Glomerular visceral epithelial cell (primary cell): ENCODE data around the gene TACR1.
"Not testable (repeated sequence)": the region's sequence is repeated elsewhere in the genome, so short reads cannot be mapped to it uniquely, and the experiment has no call there.

ENCODE experiments used
- DNase-seq: peaks from one replicate; pipeline ENCODE4 v3.0.0-alpha.2; 2016; ENCODE audit errors: extremely low spot score

TACR1 gene

GRCh38 chr2:75088791-75089190, 110.5 kb downstream of the TACR1 start:
- no peak for DNase-seq

DNA sequence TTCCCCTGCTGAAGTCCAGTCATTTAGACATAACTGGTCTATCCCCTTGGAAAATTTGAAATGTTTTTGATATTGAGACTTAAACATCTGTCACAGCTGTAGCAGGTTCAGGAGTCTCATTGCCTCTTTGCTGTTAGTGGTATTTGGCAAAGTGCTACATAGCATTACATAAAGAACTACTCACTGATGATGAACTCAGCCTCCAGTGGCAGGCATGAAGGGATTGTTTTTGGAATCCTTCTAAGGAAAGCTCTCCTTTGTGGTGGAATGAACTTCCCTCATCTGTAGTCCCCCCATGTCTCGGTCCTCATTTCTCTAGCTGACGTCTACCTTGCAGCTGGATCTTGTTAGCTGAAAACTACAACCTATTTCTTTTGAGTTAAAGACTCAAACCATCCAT, 111.6 kb downstream of the TACR1 start:
- DNase-seq, result no peak

- DNase-seq, result no peak
Observed at GRCh38 chr2:75079575-75079974, 119.7 kb downstream of the TACR1 start.

DNA sequence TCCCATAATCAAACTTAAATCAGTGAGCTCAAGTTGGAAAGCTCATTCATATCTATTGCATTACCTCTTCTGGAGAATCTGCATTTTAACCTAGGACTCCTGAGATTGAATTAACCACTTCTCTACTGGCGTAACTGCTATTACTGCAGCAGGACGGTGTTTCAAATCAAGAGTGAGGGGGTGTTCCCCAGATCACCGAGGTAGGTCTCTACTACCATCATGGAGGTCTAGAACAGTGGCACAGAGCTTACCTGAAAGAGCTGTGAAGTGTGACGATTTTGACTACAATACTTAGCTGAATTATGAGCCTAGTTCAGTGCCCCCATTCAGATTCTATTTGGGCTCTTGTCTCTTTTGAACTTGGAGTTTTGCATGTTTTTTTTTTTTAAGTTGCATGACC, 121.4 kb downstream of the TACR1 start:
- no peak for DNase-seq

DNA sequence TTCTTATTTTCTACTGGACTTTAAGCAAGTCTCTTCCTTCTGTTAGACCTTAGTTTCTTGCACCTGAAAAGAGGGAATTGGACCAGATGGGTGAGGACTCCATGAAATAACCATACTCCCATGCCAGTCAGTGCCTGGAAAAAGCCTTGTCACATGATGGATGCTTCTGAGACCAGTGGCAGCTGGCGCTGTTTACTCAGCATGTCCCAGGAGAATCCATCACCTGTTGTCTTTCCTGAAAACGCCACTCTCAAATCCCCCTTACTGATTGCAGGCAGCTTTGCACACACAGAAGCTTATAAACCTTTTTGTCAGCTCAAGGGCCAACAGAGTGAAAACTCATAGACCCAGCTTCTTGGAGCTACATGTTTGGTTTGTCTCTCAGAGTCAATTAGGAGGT, 123.2 kb downstream of the TACR1 start:
- no peak for DNase-seq

DNA sequence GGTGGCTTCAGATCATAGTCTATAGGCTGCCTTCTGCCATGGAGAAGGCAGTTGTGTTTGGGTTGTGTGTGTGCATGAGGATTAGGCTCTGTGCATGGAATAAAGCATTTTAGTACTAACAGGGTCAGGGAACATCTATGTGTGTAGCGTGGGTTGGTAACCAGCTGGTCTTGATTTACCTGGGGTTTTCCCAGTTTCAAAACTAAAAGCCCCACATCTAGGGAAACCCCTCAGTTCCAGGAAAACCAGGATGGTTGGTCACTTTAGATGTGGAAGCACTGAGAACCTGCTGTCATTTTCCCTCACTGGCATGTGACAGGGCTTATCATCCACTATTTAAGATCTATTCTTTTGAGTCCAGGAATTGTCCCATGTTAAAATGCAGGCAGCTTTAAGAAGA, 124.6 kb downstream of the TACR1 start:
- no peak for DNase-seq

DNA sequence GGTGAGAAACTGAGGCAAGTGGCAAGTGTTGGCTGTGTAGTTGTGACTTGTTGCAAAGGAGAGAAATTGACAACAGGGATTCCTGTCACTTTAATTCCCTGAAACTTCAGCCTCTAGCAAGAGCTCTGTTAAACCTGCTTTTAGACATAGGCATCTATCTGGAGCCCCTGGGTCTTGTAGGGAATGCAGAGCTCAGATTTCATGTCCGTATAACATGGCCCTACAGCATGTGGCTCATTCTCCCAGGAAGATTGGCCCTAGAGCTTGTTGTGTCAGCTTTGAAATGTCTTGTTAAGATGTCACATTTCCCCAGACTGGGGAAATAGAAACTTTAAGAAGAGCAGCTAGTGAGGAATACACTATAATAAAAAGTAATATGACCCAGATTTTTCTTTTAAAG, 125.1 kb downstream of the TACR1 start:
- no peak for DNase-seq

DNA sequence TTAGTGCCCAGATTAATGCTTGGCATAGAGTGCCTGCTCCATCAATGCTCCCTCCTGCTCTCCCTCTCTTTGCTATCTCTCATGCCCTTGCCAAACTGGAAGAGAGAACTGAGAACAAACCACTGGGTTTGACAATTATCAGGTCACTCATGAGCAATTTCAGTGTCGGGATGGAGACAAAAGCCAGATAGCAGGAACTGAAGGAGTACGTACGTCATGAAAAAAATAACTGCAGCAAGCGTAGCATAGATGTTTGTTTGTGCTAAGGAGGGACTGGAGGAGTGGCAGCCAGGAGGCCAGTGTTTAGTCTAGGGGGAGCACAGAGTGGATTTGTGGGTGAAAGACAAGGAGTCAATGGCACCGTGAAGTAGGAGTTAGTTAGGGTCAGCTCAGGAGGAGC, 127.6 kb downstream of the TACR1 start:
- DNase-seq, result no peak

GRCh38 chr2:75068546-75068945, 130.8 kb downstream of the TACR1 start:
- no peak for DNase-seq

DNA sequence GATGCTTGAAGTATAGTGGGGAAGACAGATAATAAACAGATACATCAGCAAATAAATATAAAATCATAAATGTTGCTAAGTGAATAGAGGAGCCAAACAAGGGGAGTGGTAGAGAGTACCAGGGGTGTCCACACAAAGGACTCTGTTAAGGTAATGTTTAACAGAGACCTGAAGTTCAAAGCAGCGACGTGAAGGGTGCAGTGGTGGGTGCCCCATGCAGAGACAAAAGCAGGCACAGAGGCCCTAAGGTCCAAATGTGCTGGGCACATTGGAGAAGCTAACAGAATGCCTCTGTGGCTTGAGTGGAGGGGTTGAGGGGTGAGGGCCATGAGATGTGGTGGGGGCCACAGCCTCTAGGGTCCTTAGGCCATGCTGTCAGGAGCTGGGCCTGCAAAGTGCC, 131.8 kb downstream of the TACR1 start:
- DNase-seq, result no peak

DNA sequence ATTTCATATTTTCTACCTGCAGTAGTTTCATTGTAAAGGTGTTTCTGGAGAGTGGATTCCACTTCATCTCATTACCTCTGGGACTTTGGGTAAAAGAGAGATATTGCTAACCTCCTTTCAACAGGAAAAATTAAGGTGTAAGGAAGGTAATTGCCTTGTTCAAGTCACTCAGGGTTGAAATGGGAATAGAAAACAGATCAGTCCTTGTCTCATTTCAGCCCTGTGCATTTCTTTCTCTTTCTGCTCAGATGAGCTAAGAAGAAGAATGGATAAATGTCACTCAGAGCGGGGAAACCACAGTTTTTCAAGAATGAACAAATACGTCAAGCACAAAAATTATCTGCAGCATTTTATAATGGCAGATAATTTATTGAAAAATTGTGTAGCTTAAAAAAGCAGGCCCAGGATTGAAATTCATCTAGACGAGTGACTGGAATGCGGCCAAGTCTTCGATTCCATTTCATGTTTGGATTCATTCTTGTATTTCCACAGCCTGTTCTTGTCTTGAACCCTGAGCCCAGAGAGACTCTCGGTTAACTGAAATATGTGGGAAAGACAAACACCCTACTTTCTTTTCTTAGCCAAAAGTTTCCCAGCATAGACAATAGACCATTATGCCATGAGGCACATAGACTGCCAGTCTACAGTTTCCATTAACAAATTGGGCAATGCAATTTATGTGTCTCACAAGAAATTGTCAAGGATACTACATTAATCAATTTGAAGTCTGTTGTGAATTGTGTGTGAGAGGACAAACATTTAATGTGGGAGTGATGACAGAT, 133.0 kb downstream of the TACR1 start:
- DNase-seq, result no peak

DNA sequence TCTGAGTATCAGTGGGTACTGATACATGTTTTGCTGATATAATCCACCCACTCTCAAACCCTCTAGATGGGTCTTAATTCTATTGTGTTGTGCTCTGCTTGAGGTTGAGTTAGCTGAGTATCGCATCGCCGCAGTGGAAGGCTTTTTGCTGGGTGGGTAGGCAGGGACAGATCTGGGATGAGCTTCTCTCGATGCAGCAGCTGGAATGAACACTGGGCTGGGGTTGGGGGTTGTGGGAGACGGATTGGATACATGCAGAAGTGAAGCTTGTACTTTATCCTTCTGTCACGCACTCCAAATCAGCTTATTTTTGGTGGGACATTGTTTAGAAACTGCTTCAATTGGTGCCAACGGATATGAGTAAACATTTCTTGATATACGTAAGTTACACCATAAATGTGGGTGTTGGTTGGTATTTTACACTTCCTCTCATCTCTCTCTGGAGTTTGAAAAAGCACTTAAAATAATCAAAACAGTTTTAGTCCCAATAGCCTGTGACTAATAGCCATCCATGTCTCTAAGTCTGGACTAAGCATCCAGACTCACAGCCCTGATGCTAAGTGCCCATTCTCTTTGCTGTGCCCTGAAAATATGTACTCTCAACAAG, 133.8 kb downstream of the TACR1 start:
- DNase-seq, result no peak

- DNase-seq, result peak; percentile 45
Observed at GRCh38 chr2:75064691-75065396, 134.5 kb downstream of the TACR1 start.

GRCh38 chr2:75063906-75064305, 135.4 kb downstream of the TACR1 start:
- DNase-seq, result no peak

DNA sequence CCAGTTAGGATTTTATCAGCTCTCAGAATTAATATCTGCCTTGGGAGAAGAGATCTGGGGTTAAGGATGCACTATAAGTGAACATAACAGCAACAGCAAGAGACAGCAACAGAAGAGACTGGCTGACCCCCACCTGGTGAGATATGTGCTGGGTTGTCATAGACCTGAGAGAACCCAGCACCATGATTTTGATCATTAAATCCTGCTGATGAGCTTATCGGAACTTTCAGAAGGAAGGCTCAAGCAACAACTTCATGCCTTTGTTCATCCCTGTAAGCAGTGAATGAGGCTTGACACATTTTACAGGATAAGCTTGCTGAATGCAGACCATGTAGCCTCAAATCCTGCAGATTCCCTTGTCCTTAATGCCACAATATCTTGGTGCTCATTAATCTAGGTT, 140.9 kb downstream of the TACR1 start:
- no peak for DNase-seq

GRCh38 chr2:75057150-75057549, 142.2 kb downstream of the TACR1 start:
- not testable (repeated sequence) for DNase-seq

GRCh38 chr2:75055820-75056675, 143.3 kb downstream of the TACR1 start:
- no peak for DNase-seq

- no peak for DNase-seq
Observed at GRCh38 chr2:75055142-75055819, 144.0 kb downstream of the TACR1 start.

DNA sequence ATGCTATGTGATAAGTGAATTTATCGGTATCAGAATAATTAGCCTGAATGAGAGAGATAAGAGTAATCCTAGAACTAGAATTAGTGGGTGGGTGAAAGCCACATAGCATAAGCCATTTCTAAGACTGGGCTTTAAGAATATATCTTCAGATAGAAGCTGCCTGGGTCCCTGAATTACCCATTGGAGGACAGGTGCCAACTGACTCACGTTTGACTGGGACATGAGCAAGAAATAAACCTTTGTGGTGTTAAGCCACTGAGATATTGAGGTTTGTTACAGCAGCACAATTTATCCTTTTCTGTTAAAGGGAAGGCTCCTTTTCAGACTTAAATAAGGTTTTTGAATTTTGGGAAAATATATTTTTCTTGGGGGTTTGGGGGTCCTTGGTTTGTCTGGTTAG, 145.0 kb downstream of the TACR1 start:
- no peak for DNase-seq

DNA sequence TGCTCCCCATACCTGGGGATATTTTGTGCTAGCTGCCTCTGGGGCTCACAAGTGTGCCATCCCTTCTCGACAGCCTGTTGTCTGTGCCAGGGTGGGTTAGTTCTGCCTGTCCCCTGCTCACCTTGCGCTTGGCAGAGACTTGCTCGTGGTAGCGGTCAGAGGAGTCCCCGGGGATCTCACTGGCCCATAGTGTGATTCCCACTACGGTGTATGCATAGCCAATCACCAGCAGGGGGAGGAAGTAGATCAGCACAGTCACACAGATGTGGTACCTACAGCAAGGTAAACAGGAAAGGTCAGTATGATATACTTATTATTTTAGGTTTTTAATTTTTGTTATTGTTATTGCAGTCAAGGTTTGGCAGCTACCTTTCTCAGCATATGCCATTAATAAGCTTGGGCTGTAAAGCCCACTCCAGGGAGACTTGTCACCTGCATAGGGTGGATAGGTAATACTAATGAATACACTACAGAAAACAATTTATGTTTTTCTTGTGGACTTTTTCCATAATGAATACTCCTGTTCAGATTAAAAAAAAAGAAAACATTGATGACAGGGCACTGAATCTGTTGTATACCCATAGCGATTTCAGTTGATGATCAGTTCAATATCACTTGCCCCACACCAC, 145.7 kb downstream of the TACR1 start:
- peak; percentile 12 for DNase-seq

DNA sequence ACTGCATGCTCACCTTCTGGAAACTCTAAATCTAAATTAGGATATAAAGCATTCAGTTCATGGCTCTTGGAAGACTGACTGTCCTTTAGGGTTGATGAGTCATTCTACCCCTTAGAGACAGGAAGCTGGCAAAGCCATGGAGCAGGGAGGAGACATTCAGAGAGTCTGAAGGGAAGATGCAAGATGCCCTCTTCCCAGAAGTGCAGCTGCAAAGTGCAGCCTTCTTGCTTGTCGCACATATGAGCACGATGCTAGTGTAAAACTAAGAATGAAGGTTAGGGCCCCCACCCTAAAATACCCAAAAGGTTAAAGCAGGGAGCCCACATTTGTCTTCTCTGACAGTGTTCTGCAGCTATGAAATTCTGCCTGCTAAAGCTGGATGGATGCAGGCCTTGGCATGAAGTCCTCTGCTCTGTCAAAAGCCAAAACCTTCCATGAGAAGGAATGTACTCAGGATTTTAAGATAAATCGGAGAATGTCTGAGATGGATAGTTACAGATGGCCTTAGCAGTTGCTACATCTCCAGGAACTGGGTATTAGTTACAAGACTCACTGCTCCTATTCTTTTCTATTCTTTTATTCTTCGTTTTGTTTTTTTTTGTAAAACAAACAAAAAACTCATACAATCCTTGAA, 151.2 kb downstream of the TACR1 start:
- DNase-seq, result peak; percentile 39
